Measurements from ENCODE around the gene SSH2. TPM values are rescaled to one million over a fixed set of nuclear protein-coding genes. Genes with fewer than 3 reads are reported as not detected.

The SSH2 gene
- total and polyA plus RNA-seq, 2 of the 13 experiments (the other 11 are each of a cell fraction or from before 2014, with no cell fraction given) = 6.0 to 6.4 TPM

GRCh38 chr17:29615492-29616299 lies 314.3 kb downstream of the SSH2 start (continued):
- TF ChIP-seq RERE (CRISPR knock-in tag; IDR thresholded peaks at IDR 0.05; ENCODE audit: low read depth) (no peak), ESRRA (CRISPR knock-in tag; IDR thresholded peaks at IDR 0.05; ENCODE audit: low read depth) (no peak), GPBP1L1 (CRISPR knock-in tag; IDR thresholded peaks at IDR 0.05) (no peak), ATF1 (CRISPR knock-in tag; IDR thresholded peaks at IDR 0.05) (no peak), ADNP (CRISPR knock-in tag; IDR thresholded peaks at IDR 0.05) (no peak), TFAP4 (IDR thresholded peaks at IDR 0.05; ENCODE audit: borderline replicate concordance, low read depth) (no peak), TCF12 (IDR thresholded peaks at IDR 0.05) (no peak), TCF12 (CRISPR knock-in tag; IDR thresholded peaks at IDR 0.05) (no peak), NR0B2 (CRISPR knock-in tag; IDR thresholded peaks at IDR 0.05) (no peak), BRCA1 (CRISPR knock-in tag; IDR thresholded peaks at IDR 0.05) (no peak), ZNF501 (CRISPR knock-in tag; IDR thresholded peaks at IDR 0.05) (peak; percentile 74), ZNF10 (CRISPR knock-in tag; IDR thresholded peaks at IDR 0.05; ENCODE audit: borderline replicate concordance, low read depth) (no peak), ZSCAN30 (CRISPR knock-in tag; IDR thresholded peaks at IDR 0.05) (no peak), KLF16 (CRISPR knock-in tag; IDR thresholded peaks at IDR 0.05) (no peak), ZNF3 (CRISPR knock-in tag; IDR thresholded peaks at IDR 0.05) (no peak), E2F2 (CRISPR knock-in tag; IDR thresholded peaks at IDR 0.05; ENCODE audit: borderline replicate concordance) (no peak), ZNF160 (CRISPR knock-in tag; IDR thresholded peaks at IDR 0.05) (no peak), PAWR (CRISPR knock-in tag; IDR thresholded peaks at IDR 0.05; ENCODE audit: borderline replicate concordance) (no peak), SATB2 (CRISPR knock-in tag; IDR thresholded peaks at IDR 0.05) (no peak)

Data from HepG2 (cell line).